Measurements from ENCODE around the gene COMMD9.

The COMMD9 gene

DNA sequence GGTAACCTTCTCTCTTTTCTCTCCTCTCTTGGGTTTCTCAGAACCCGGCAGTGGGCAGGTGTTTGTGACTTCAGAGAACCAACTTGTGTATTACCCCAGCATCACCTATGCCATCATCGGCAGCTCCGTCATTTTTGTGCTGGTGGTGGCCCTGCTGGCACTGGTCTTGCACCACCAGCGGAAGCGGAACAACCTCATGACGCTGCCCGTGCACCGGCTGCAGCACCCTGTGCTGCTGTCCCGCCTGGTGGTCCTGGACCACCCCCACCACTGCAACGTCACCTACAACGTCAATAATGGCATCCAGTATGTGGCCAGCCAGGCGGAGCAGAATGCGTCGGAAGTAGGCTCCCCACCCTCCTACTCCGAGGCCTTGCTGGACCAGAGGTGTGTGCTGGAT lies 62.2 kb downstream of the COMMD9 start:
- H3K9me3 ChIP-seq (ENCODE audit: control insufficient read depth, insufficient read depth, low read depth, low read length), result no peaks in the 10 kb centered on the region
- TF ChIP-seq ZNF777 (tag by site-specific recombination; IDR thresholded peaks at IDR 0.05; ENCODE audit: borderline replicate concordance) (no peak), ZNF701 (tag by site-specific recombination; IDR thresholded peaks at IDR 0.05) (no peak)
- no peak overlapping the region for H3K27ac ChIP-seq (ENCODE audit: extremely low read depth, low read depth, low read length)
- ChIA-PET CTCF (no interaction called here), POLR2A (no interaction called here)
- H3K4me1 ChIP-seq (ENCODE audit: control insufficient read depth, insufficient read depth, low read length), result peaks cover 2% of the 10 kb centered on the region; the same call in 1 of the 2 replicates
- no peak overlapping the region for H3K4me3 ChIP-seq (ENCODE audit: low read depth, low read length)
- H3K36me3 ChIP-seq (ENCODE audit: control insufficient read depth in 2 of 2, insufficient read depth in 1 of 2, low read length in 2 of 2), result no peaks in the 10 kb centered on the region

DNA sequence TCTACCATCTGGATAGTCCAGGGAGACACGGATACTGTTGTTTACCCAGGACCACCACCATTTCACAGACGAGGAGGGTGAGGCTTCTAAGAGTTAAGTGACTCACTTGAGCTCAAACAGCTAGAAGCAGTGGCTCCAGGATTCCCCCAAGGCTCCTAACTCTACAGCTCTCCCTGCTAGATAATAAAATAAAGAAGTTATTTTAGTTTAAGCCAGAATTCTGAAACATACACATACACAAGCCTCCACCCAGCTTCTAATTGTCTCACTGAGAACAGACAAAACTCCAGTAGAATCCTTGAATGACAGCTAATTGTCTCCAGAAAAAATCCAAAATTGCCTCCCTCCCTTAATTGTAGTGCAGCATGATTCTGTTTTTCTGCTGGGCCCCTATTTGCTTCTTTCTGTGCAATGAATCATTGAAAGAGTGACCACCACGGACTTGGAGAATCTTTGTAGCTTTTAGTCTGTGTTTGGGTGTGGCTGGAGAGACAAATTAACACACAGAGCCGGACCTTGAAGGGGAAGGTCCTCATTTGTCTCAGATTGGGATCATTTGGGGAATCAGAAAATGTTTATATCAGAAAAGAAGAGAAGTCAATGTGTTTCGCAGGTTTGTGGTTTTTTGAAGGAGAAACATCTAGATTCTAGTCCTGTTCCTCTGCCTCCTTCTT lies 64.9 kb downstream of the COMMD9 start:
- Histone ChIP-seq H3K9me3 (ENCODE audit: control insufficient read depth, insufficient read depth, low read depth, low read length) (no peaks in the 10 kb centered on the region), H3K36me3 (ENCODE audit: control insufficient read depth in 2 of 2, insufficient read depth in 1 of 2, low read length in 2 of 2) (no peaks in the 10 kb centered on the region), H3K4me3 (ENCODE audit: low read depth, low read length) (no peak overlapping the region), H3K4me1 (ENCODE audit: control insufficient read depth, insufficient read depth, low read length) (no peaks in the 10 kb centered on the region; the same call in 1 of the 2 replicates), H3K27ac (ENCODE audit: extremely low read depth, low read depth, low read length) (no peak overlapping the region)
- CTCF ChIA-PET, result interaction anchor here (0.9 kb wide), 1 partner anchor 12 kb away, joined by 3 read pairs; no protein-coding TSS in a partner anchor
- TF ChIP-seq ZNF555 (tag by site-specific recombination; conservative IDR thresholded peaks at IDR 0.05) (no peak), KLF9 (tag by site-specific recombination; IDR thresholded peaks at IDR 0.05; ENCODE audit: low read depth) (no peak), ZNF624 (tag by site-specific recombination; IDR thresholded peaks at IDR 0.05) (no peak), ZNF391 (tag by site-specific recombination; IDR thresholded peaks at IDR 0.05; ENCODE audit: borderline replicate concordance, low read depth) (no peak), MZF1 (tag by site-specific recombination; IDR thresholded peaks at IDR 0.05; ENCODE audit: borderline replicate concordance) (no peak), ZNF335 (tag by site-specific recombination; conservative IDR thresholded peaks at IDR 0.05) (no peak), ZNF366 (tag by site-specific recombination; conservative IDR thresholded peaks at IDR 0.05) (no peak), ZNF19 (tag by site-specific recombination; IDR thresholded peaks at IDR 0.05; ENCODE audit: low read depth) (no peak)
- POLR2A ChIA-PET, result no interaction called here

DNA sequence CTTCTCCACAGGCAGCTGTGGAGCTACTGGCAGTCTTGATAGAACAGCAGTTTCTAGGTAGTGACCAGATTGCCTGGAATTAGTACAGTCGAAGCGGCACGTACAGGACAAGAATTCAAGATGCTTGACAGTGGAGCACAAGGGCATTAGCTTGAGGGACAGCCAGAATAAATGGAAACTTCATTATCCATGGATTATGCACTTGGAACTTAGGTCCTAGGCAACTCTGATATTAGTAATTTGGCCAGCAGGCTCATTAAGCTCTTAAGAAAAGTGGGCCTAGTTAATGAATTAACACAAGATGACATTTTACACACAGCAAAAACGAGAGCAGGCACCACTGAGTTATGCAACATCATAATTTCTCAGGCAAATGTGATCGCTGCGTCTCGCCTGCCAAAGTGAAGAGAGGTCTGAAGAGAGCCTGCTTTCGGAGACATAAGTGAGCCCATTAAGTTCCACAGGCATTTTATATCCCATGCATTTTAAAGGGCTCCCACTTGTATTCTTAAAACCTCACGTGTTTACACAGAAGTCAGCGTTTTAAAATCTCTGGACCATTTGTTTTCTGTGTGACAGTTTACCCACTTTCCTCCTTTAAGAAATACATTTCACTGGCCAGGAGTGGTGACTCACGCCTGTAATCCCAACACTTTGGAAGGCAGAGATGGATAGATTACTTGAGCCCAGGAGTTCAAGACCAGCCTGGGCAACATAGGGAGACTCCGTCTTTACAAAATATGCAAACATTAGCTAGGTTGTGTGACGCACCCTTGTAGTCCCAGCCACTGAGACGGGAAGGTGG lies 66.2 kb downstream of the COMMD9 start:
- no peak overlapping the region for H3K27ac ChIP-seq (ENCODE audit: extremely low read depth, low read depth, low read length)
- POLR2A ChIA-PET, result no interaction called here
- CTCF ChIA-PET, result interaction anchor here (0.9 to 1.2 kb wide), 3 partner anchors 14 to 36 kb away, joined by 3 read pairs; no protein-coding TSS in a partner anchor
- no peaks in the 10 kb centered on the region for H3K9me3 ChIP-seq (ENCODE audit: control insufficient read depth, insufficient read depth, low read depth, low read length)
- H3K36me3 ChIP-seq (ENCODE audit: control insufficient read depth in 2 of 2, insufficient read depth in 1 of 2, low read length in 2 of 2), result no peaks in the 10 kb centered on the region
- H3K4me3 ChIP-seq (ENCODE audit: low read depth, low read length), result no peak overlapping the region
- no peaks in the 10 kb centered on the region for H3K4me1 ChIP-seq (ENCODE audit: control insufficient read depth, insufficient read depth, low read length)
- TF ChIP-seq SALL2 (tag by site-specific recombination; IDR thresholded peaks at IDR 0.05; ENCODE audit: borderline replicate concordance) (no peak), ZNF354C (tag by site-specific recombination; IDR thresholded peaks at IDR 0.05; ENCODE audit: borderline replicate concordance, low read depth) (no peak), IKZF3 (tag by site-specific recombination; IDR thresholded peaks at IDR 0.05) (no peak), ZBTB17 (tag by site-specific recombination; IDR thresholded peaks at IDR 0.05) (no peak), HOXD13 (CRISPR knock-in tag; IDR thresholded peaks at IDR 0.05; ENCODE audit: borderline replicate concordance) (no peak)
